ELF-1 (cell line): ENCODE data around the gene MTSS2.

Experiments used
- DNase-seq: peaks from one replicate; pipeline ENCODE4 v3.0.0-alpha.2; 2016; ENCODE audit warnings: low read depth, low spot score

The MTSS2 gene

GRCh38 chr16:70687102-70687511, 1.3 kb upstream of the MTSS2 start:
- DNase-seq: no peak

- DNase-seq: no peak
These were observed 686 bp upstream of the MTSS2 start for GRCh38 chr16:70686376-70687101.

GRCh38 chr16:70685061-70685937, 554 bp downstream of the MTSS2 start:
- no peak for DNase-seq

- DNase-seq: no peak
These were observed 1.4 kb downstream of the MTSS2 start for GRCh38 chr16:70684146-70685060.

GRCh38 chr16:70683146-70683944, 2.5 kb downstream of the MTSS2 start:
- no peak for DNase-seq

GRCh38 chr16:70682239-70683145, 3.4 kb downstream of the MTSS2 start:
- DNase-seq: peak; percentile 44

- DNase-seq: peak; percentile 61
These were observed 4.2 kb downstream of the MTSS2 start for GRCh38 chr16:70681382-70682238.

GRCh38 chr16:70680495-70681381, 5.1 kb downstream of the MTSS2 start:
- no peak for DNase-seq

- peak; percentile 57 for DNase-seq
These were observed 6.0 kb downstream of the MTSS2 start for GRCh38 chr16:70679671-70680494.

- DNase-seq: no peak
These were observed 6.8 kb downstream of the MTSS2 start for GRCh38 chr16:70678898-70679670.

GRCh38 chr16:70678121-70678897, 7.5 kb downstream of the MTSS2 start:
- DNase-seq: no peak

- DNase-seq: no peak
These were observed 8.2 kb downstream of the MTSS2 start for GRCh38 chr16:70677499-70678120.

- DNase-seq: no peak
These were observed 9.0 kb downstream of the MTSS2 start for GRCh38 chr16:70676675-70677498.

GRCh38 chr16:70675851-70676513, 9.9 kb downstream of the MTSS2 start:
- DNase-seq: no peak
